Inflammatory macrophage treated with lipopolysaccharide for 1 hour (primary cell): Measurements from ENCODE around the gene CCDC192.
"Not testable (repeated sequence)": the region's sequence is repeated elsewhere in the genome, so short reads cannot be mapped to it uniquely, and the experiment has no call there.

Source experiments
- DNase-seq, 2 donors: peaks; one replicate each; pipeline ENCODE4 v3.0.0-alpha.2; 2020 to 2022

Gene CCDC192, protein sequence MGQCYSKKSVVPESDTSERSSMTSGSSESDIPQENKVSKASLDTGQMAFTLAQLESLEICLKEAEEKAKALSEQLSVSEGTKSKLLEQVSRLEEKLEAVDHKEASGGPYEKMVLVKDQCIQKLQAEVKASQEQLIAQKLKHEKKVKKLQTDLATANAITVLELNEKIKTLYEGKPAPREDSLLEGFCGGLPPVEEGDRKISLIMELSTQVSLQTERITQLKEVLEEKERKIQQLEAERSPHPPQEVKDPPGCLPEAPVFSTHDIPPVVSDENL

DNA sequence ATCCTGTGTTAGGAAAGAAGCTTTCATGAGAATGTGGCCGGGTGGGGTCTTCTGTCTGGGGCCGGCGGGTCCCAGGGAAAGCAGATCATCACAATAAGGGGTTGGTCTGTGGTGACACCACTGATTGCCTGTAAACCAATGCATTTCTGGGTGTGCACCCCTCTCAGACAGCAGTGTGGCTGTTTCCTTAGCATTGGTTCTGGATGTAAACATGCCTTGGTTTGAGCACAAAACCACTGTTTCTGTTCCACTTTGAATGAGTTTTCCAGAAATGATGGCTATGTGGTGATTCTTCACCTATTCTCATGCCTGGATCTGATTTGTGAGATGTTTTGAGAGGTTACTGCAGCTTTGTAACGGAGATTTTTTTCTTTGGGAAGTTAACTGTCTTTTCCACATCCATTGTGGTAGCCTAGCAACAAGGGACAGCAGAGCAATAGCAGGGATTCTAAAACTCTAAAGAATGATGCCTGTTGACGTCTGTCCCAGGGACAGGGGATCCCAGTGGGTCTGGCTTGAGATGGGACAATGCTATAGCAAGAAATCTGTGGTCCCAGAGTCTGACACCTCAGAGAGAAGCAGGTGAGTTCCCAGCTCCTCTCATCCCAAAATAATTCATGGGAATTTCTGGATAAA lies at the start of gene CCDC192:
CCDC192 (plus strand) TSS at position 466 of the 636 bp plus-strand sequence; CDS start at position 521, 55 bp downstream.
- no peak for DNase-seq

DNA sequence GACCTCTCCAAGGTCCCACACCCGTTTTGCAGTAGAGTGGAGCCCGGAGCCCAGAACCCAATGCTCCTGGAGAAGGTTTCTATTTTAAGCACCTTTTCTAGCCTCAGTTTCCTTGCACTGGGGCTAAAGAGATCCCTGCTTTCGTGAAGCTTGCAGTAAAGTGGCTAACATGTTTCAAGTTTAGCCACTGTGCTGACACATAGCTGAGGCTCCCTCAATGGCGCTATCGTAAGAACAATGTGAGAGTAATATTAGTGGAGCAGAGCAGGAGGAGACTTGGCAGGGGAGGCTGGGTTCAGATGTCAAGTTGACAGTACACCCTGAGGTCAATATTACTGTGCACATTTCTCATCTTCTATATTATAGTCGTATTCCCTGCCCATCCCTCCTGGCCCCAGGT lies 46.4 kb upstream of the CCDC192 start:
- DNase-seq: no peak

DNA sequence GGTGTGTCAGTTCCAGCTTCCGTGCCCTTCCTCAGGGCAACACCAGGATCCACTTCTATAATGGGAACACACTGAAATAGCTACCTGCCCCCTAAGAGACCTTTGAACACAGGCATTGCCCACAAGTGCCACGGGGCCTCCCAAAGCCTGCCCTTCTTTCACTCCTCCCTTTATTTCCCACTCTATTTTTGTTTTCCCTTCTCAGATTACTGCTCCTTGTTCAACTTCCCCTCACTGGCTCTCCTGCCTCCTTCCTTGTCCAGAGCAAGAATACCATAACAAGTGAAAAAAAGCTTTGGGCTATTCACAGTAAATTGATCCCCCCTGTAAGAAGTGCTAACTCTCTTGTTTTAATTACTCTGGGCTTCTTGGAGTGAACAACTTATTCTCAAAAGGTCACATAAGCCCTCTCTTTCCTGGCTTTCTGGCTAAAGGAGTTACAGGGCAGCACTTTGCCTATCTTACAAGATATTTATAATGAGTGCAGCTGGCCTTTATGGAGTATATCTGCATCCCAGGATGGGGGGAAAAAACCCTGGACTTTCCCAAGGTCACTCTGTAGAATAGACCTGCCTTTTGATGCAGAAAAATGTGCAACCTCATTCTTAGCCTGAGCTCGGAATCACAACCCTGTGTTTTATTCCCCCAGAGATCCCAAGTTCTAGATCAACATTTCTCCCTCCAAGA lies 43.0 kb upstream of the CCDC192 start:
- DNase-seq: no peak

- DNase-seq: no peak
Measured at GRCh38 chr5:127664093-127664492, 39.1 kb upstream of the CCDC192 start.

GRCh38 chr5:127665641-127666040 lies 37.5 kb upstream of the CCDC192 start:
- DNase-seq: no peak

DNA sequence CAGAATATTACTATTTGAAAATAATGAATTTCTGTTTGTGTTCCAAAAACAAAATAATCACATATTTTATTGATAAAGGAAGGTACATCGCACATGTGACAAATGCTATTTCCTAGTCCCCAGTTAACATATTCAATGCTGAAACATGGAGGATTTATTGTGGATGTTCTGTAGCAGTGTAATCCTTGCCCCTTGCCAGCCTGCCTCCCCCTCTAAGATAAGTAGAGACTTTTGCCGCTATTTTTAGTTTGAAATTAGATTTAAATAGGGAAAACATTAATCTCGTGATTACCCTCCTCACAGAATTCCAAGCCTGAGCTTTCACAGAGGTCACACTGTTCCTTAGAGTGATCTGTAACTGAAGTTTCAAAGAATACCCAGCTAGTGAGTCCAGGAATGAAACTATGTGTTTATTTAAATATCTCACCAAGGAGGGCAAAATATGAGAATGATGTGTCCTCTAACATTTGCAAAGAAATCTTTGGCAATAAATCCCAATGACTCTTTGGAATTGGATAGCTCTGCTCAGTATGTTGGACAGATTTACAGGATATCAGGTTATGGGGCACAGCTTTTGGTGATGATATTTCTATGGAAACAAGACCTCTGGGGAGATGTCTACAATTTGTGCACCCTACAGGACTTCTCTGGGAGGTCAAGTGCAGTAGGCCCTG lies 37.0 kb upstream of the CCDC192 start:
- no peak for DNase-seq

GRCh38 chr5:127667926-127668325 lies 35.3 kb upstream of the CCDC192 start:
- no peak for DNase-seq

DNA sequence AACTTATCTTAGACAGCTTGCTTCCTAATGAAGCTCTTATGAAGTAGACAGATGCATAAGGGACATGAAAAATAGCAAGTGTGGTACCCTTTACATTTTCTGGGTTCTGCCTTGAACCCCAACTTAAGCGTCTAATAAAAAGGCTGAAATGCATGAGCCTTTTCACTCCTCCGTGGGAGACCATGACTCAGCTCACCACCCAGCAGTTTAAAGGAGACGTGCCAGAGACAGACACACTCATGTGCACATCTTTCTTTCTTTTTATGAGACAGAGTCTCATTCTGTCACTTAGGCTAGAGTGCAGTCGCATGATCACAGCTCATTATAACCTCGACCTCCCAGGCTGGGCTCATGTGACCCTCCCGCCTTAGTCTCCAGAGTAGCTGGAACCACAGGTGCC lies 32.0 kb upstream of the CCDC192 start:
- DNase-seq: no peak

DNA sequence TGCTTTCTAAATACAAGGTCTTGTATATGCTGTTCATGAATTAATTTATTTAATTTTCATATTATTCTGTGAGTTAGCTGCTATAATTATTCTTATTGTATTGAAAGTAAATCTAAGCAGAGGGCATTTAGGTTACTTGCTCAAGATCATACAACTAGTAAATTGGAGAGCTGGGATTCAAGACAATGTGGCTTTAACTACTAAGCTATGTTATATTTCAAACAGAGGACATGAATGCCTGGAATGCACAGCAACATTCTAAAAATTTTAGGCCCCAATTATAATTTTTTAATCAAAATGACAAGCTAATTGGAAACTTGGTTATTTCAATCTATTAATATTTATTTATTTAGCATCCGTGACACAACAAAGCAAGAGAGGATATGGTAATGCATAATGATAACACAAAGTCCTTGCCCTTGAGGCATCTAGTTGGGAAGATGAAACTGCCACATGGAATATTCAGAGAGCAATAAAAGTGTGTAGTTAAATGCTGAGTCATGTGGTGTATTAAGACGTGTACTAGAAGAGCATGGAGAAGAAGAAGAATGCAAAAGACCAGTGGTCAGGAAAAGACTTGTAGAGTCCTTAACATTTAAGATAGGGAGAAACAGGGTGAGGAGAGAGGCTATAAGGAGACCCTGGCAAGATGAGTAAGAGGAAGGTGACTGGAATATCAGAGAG lies 29.9 kb upstream of the CCDC192 start:
- DNase-seq: no peak

GRCh38 chr5:127676951-127677350 lies 26.2 kb upstream of the CCDC192 start:
- DNase-seq: not testable (repeated sequence)

- not testable (repeated sequence) for DNase-seq
Measured at GRCh38 chr5:127679691-127680330, 23.4 kb upstream of the CCDC192 start.

DNA sequence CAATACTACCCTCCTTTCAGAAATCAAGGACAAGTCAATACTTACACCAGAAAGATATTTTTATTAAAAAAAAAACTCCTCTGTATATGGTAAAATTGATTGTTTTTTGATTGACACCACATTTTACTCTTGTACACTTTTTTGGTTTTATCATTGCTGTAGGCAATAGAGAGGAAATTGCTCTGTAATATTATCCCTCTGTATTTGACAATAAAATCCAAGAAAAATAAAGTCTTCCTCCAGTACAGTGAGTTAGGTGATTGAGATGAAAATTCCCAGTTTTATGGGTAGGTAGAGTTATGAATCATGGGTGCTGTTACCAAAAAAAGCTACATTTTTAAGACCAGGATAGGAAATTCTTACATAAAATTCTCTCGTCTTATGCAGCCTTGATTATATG lies 22.6 kb upstream of the CCDC192 start:
- no peak for DNase-seq

- no peak for DNase-seq
Measured at GRCh38 chr5:127683008-127683407, 20.2 kb upstream of the CCDC192 start.

DNA sequence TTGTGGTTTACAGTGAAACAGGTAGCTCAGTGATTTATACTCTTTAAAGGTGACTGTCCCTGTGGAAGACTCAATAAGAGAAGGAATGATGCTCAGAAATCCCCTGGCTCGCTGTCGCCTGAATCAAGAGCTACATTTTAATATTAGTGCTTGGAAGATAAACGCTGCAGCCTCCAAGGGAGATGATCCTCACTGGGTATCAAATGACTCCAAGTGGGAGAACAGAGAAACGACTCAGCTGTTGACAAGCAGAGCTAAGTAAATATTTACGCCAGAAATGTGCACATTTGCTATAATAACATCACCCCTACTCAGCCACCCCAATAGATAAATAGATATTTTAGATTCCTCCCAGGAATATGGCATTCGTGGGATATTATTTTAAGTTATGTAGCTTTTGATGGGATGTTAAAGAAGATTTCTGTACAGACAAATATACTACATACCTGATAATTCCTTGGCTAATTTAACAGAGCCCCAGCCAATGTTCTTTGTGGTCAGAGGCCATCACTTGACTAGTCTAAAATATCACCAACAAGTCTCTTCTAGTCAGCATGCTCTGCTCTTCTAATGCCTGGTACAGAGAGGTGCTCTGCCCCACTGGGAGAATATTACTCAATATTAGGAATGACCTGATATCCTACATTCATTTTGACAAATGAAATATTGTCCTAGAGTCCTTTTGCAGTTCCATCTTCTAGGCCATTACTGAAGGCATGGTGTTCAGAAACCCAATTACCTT lies 18.3 kb upstream of the CCDC192 start:
- DNase-seq: no peak

GRCh38 chr5:127685662-127686061 lies 17.5 kb upstream of the CCDC192 start:
- DNase-seq: no peak

DNA sequence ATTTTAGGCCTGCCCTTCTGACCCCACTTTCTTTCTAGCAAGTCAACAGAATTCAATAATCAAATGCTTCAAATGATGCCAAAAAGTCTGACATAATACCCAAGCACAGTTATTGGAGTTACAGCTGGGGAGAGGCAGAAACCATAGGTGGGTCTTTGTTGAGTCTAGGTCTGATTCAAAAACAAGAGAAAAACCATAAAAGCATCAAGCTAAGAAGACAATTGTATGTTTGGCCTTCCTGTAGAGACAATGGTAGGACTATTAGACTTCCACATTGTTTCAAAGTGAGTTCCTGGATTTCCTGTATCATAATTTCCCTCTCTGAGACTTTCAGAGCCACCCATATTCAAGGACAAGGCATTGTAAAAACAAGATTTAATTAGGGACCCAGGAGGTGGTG lies 16.8 kb upstream of the CCDC192 start:
- DNase-seq: no peak

DNA sequence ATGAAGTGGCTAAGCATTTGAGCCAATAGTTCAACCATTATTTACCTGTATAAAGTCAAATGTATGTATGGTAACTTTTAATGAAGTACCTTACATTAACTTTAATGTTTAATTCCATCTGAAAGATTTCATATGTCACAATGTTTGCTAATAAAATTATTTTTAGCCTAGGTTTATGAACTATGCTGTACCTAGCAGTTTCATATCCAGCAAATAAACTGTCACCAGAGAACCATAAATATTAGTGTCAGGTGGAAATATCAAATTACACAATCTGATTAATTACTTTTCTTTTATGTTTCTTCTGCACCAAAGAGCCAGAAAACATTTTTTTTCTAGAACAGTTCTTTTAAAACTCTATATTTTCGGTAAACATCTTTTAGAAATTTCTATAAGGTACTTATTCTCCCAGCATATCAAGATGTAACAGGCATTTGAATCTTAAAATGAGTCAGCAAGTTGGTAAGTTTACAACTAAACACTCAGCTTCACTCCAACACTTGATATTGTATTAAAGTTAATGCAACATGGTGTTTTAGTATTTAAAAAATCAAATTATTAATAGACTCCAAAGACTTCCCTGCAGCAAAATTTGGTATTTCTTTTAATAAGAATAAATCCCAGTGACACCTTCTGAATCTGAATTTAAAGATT lies 8.5 kb upstream of the CCDC192 start:
- no peak for DNase-seq

GRCh38 chr5:127695346-127695745 lies 7.8 kb upstream of the CCDC192 start:
- no peak for DNase-seq

- no peak for DNase-seq
Measured at GRCh38 chr5:127696683-127697082, 6.5 kb upstream of the CCDC192 start.

DNA sequence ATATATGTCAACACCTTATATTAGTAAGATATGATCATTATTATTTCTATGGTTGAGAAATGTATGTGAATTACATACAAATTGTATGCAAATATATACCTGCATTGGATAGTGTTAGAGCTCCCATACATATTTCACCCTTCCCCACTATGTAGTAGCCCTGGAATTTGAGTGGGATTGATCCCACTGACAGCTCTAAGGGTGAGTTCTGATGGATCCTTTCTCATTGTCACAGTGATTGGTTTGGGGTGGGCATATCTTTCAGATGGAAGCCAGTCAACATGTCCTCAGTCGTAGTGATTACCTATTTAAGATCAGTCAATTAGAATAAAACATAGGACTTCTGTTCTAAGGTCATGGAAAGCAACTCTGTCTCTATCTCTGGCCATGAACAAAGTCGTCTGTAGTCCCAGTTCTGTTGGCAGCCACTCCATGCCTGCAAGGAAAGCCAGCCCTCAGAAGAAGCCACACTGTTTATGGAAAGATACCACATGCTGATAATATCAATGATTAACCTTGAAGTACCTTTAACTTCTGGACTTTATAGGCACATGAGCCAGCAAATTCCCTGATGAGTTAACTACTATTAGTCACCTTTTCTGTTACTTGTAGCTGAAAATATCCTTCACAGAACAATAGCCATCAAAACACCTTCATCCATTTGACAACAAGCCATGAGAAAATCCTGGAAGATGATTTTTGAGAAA lies 5.1 kb upstream of the CCDC192 start:
- no peak for DNase-seq

GRCh38 chr5:127699416-127699815 lies 3.8 kb upstream of the CCDC192 start:
- DNase-seq: no peak
